Lower lobe of right lung (tissue), 2 donors: Measurements from ENCODE around the gene CPHXL. TPM values are rescaled to one million over a fixed set of nuclear protein-coding genes. Genes with fewer than 3 reads are reported as not detected.

ENCODE experiments used
- ATAC-seq, 2 donors: fragments of 200-7000 bp; cut with Tn5 transposase; one replicate each; pipeline ENCODE4 v1.9.1; 2020 to 2022; ENCODE audit warnings: mild to moderate bottlenecking in 2 of 2, moderate library complexity in 2 of 2
- DNase-seq: peaks from one replicate; pipeline ENCODE4 v3.0.0-alpha.2; 2020
- H3K27ac ChIP-seq: fragments of 200-600 bp; one replicate; pipeline ENCODE4 v1.8.0; 2022
- H3K27me3 ChIP-seq: fragments of 200-600 bp; one replicate; pipeline ENCODE4 v1.8.0; 2022; ENCODE audit warnings: low read depth
- H3K36me3 ChIP-seq: fragments of 200-600 bp; one replicate; pipeline ENCODE4 v1.8.0; 2022; ENCODE audit warnings: mild to moderate bottlenecking
- H3K4me1 ChIP-seq: fragments of 200-600 bp; one replicate; pipeline ENCODE4 v1.8.0; 2022
- H3K4me3 ChIP-seq: fragments of 200-600 bp; one replicate; pipeline ENCODE4 v1.8.0; 2022; ENCODE audit warnings: mild to moderate bottlenecking
- H3K9me3 ChIP-seq: fragments of 200-600 bp; one replicate; pipeline ENCODE4 v1.8.0; 2022
- CTCF ChIP-seq: fragments of 200-600 bp; IDR thresholded peaks from one replicate; pipeline ENCODE4 v1.8.0; 2022; ENCODE audit warnings: antibody characterized with exemption, mild to moderate bottlenecking
- intact Hi-C: fragments of 100-400 bp; cut with DNase I; formaldehyde crosslinking; loops from one replicate; pipeline ENCODE4 v1.11.0; 2022
- total RNA-seq: library from RNA; stranded (reverse); fragmentation: NEBNext Ultra II Directional; extraction: Animal tissue kit (Norgen Biotek cat#: 25700); gene quantifications from one replicate; pipeline ENCODE4 v1.2.1, GENCODE V29; 2021
- donor health status: DM: no; HTN: yes; CAD: no; lungs with severe emphysema.

CPHXL gene
- total RNA-seq, 1 donor from 2014 or later, result not detected

DNA sequence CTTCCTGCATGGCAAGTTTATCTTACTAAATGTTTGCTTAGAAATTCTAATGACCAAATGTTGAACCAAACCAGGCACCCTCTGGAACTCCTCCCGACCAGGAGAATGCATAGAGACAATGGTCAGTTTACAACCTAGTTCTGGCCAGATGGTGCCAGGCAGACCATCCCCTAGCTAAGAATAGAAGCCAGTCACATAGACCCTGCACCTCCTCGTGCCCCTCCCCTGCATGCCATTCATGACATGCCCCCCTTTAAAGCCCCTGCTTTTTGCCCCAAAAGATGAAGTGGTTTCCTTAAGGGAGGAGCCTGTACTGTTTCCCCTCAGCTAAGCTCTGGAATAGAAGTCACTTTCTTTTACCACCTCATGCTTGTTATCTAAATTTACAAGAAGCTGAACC, 6.6 kb upstream of the CPHXL start:
- no peak overlapping the region for H3K4me3 ChIP-seq
- no peaks in the 10 kb centered on the region for H3K27me3 ChIP-seq
- H3K27ac ChIP-seq, result peak overlapping the region; percentile 55
- ATAC-seq, result no peak
- no peak for TF ChIP-seq CTCF
- no peaks in the 10 kb centered on the region for H3K36me3 ChIP-seq
- intact Hi-C loops, result no loop called here
- no peaks in the 10 kb centered on the region for H3K9me3 ChIP-seq
- no peaks in the 10 kb centered on the region for H3K4me1 ChIP-seq
- DNase-seq, result no peak

GRCh38 chr16:75727221-75727620, 931 bp upstream of the CPHXL start:
- H3K4me3 ChIP-seq, result no peak overlapping the region
- H3K36me3 ChIP-seq, result no peaks in the 10 kb centered on the region
- no peak overlapping the region for H3K27ac ChIP-seq
- no peaks in the 10 kb centered on the region for H3K4me1 ChIP-seq
- intact Hi-C loops, result no loop called here
- no peak for TF ChIP-seq CTCF
- no peaks in the 10 kb centered on the region for H3K27me3 ChIP-seq
- no peak for DNase-seq
- no peak for ATAC-seq
- H3K9me3 ChIP-seq, result no peaks in the 10 kb centered on the region

GRCh38 chr16:75718452-75718851, 7.8 kb downstream of the CPHXL start:
- Histone ChIP-seq H3K4me1 (no peaks in the 10 kb centered on the region), H3K27ac (no peak overlapping the region), H3K36me3 (no peaks in the 10 kb centered on the region), H3K4me3 (no peak overlapping the region), H3K9me3 (no peaks in the 10 kb centered on the region), H3K27me3 (no peaks in the 10 kb centered on the region)
- ATAC-seq (no peak), DNase-seq (no peak)
- intact Hi-C loops, result no loop called here
- TF ChIP-seq CTCF, result no peak

DNA sequence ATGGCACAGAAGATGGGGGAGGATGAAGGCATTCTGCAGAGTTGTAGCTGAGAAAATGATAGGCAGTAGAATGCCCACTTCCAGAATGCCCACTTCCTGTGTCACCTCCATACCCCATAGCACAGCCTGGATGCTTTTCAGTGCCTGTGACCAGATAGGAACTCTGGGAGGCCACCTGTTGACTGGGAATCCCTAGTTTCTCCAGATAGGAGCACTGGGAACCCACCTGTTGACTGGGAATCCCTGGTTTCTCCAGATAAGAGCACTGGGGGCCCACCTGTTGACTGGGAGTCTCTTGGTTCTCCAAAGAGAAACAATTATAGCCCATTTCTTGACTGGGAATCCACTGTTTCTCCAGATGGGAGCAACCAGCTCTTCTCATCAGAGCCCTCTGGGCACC, 11.6 kb downstream of the CPHXL start:
- H3K27ac ChIP-seq, result no peak overlapping the region
- no peaks in the 10 kb centered on the region for H3K36me3 ChIP-seq
- ATAC-seq (no peak), DNase-seq (no peak)
- peaks cover 11% of the 10 kb centered on the region for H3K9me3 ChIP-seq
- TF ChIP-seq CTCF, result no peak
- H3K4me3 ChIP-seq, result no peak overlapping the region
- H3K27me3 ChIP-seq, result no peaks in the 10 kb centered on the region
- intact Hi-C loops, result no loop called here
- H3K4me1 ChIP-seq, result no peaks in the 10 kb centered on the region

- Histone ChIP-seq H3K4me3 (no peak overlapping the region), H3K9me3 (peaks cover 14% of the 10 kb centered on the region), H3K27ac (no peak overlapping the region), H3K27me3 (no peaks in the 10 kb centered on the region), H3K36me3 (no peaks in the 10 kb centered on the region), H3K4me1 (no peaks in the 10 kb centered on the region)
- intact Hi-C loops, result no loop called here
- no peak for DNase-seq
- no peak for ATAC-seq
- no peak for TF ChIP-seq CTCF
Measured at GRCh38 chr16:75710344-75710743, 15.9 kb downstream of the CPHXL start.

GRCh38 chr16:75703306-75703705, 23.0 kb downstream of the CPHXL start:
- Histone ChIP-seq H3K27me3 (no peaks in the 10 kb centered on the region), H3K4me3 (no peak overlapping the region), H3K4me1 (no peaks in the 10 kb centered on the region), H3K27ac (no peak overlapping the region), H3K36me3 (no peaks in the 10 kb centered on the region), H3K9me3 (no peaks in the 10 kb centered on the region)
- intact Hi-C loops, result no loop called here
- ATAC-seq (no peak), DNase-seq (no peak)
- TF ChIP-seq CTCF, result no peak
